Hair follicle dermal papilla cell (primary cell): Measurements from ENCODE around the gene MYO7B. TPM values are rescaled to one million over a fixed set of nuclear protein-coding genes. Genes with fewer than 3 reads are reported as not detected.

Experiments
- total RNA-seq: library from RNA; depleted of rRNA; stranded (reverse); fragments of >200 nt; gene quantifications from 2 replicates; pipeline ENCODE4 v1.2.3, GENCODE V29; 2012

MYO7B gene
- under 0.01 and 0.16 TPM in 2 replicates for total RNA-seq

DNA sequence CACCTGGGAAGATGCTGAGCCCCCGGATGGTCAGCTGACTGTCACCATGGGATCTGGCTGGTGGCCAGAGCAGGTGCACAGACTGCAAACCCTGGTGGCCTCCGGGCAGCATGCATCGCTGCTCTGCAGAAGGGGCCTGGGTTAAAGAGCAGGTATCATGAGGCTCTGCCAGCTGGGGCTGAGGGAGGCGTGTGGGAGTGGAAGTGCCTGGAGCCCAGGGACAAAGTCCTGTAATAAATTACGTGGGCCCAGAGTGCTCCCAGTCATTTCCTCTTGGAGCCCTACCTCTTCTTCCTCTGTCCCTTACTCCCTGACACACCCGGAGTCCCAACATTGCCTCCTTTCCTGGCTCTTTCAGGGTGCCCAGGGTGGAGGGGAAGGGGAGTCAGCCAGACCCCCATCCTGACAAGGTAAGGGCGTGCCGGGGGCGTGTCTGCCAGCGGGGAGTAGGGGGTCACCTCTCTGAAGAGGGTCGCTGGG lies at the start of gene MYO7B:
Gene MYO7B, plus strand, starts transcription at position 262 of the 480 bp plus-strand sequence. CDS start 24,040 bp downstream, outside the sequence.

DNA sequence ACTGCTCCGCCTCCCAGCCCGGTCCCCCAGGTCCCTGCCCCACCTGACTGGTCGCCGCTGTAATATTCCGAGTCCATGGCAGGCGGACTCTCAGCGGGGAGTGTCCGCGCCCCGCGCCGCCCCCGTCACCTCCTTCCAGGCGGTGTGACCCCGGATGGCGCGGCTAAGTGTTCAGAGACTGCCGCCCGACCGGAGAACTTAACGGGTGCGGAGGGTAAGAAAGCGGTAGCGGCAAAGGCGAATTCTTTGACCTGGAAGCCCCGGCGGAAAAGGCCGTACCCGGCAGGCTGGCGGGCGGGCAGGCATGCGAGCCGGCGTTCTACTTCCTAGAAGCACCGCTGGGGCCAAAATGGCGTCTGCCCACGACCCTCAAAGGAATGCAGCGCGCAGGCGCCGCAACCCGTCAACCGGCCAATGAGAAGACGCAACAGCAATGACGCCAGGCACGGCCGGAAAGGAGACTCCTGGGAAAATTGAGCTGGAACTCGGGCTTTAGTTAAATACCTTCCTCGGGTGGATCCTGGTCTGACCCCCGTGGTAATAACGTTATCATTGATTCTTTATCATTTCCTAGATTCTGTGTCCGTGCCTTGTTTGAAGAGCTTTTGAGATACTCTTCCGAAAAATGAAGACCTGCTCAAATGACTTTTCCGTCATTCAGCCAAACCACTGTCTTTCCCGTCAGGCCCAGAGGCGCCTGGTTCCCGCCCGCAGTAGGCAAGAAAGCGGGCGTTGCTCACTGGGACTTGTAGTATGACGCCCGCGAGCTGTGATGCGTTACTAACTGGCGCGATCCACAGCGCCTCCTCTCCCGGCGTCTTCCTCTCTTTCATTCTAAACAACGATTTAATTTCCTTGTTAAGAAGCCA lies 9.1 kb upstream of the MYO7B start, which contains the start of gene IWS1:
Gene IWS1, minus strand, starts transcription at position 358 of the 869 bp plus-strand sequence. Its CDS starts 281 bp downstream, at position 77.

DNA sequence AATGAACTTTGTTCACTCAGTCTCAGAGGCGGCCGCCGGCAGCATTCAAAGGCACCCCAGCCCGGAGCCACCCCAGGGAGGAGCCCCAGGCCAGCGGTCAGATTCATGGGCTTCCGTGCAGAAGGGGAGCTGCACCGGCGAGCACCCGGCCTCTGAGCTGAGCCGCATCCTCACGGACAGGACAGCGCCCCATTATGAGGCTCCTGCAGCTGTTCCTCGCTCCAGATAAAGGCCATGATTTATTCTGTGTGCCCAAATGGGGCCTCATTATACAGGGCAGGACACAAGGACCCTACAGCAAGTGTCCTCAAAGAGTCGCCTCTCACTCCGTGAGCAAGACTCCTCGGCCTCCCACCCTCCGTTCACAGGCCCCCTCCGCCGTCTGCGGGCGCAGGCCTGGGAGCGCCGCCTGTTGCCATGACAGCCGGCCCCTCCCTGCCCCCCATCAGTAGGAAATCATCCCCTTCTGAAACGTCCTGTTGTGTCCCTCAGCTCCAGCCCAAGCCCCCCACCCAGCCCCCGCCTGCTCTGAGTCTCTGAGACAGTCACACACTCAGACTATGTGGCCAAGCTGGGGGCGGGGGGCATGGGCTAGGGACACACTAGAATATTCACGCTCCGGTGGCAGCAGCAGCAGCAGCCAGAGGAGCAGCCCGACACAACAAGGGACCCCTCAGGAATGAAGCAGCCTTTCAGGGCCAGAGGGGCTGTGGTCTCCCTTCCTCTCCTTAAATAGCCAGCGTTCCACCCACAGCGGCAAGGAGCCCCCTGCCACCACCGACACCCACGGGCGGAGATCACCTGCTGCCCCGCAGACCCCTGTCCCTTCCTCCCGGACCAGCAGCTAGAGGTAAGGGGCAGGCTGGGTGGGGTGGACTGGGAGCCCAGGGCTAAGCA lies 110.2 kb downstream of the MYO7B start, which contains the start of gene GPR17:
Gene GPR17, plus strand, starts transcription at position 759 of the 897 bp plus-strand sequence. CDS start 4,583 bp downstream, outside the sequence.

DNA sequence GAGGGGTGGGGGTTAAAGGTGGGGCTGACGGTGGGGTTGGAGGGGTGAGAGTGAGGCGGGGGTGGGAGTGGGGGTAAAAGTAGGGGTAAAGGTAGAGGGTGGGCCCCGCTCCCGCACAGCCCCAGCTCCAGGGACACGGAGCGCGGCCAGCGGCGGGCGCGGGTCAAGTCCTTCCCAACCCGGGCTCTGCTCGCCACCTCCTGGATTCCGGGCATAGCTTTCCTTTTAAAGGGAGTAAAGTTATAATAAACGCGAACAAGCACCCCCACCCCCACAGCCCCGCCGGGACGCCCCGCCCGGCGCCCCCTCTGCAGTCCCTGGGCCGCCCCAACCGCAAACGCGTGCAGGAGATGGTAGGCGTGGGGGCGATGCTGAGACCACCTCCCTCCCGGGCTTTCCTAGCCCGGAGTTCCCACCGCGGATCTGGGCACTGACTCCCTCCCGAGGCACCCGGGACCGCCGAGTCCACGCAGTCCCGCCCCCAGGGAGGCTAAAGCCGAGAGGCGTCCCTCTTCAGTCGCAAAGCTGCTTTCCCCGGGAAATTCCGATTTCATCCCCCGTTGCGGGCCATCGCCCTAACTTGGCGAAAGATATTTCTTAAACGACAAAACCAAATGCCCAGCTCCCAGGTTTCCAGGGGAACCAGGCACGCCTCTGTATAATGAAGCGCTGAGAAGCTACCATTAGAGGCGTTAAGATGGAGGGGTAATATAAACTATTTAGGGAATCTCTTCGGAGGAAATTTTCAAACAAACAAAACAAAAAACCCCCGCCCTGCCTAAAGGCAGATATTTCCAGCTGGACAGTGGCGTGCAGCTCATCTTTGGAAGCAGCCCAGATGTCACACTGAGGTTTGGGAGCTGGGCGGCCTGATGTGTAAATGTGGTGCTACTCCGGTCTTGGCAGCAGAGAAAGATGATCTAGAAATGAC lies 140.1 kb downstream of the MYO7B start, which contains the start of gene LIMS2:
Gene LIMS2, minus strand, starts transcription at position 200 of the 931 bp plus-strand sequence. CDS start 506 bp downstream, outside the sequence.

Other genes with a start within 250 kb of the MYO7B start
- 34.1 and 46.4 TPM in 2 replicates for gene ERCC3, start 241.5 kb upstream of the MYO7B start, total RNA-seq
- gene MAP3K2, start 147.7 kb upstream of the MYO7B start, total RNA-seq, result 63.9 and 73.5 TPM in 2 replicates
- gene PROC, start 117.3 kb upstream of the MYO7B start, total RNA-seq, result not detected in 2 replicates
- 30.1 and 36.2 TPM in 2 replicates for gene IWS1, start 9.2 kb upstream of the MYO7B start, total RNA-seq
- gene GPR17, start 110.5 kb downstream of the MYO7B start, total RNA-seq, result not detected in 2 replicates
- gene LIMS2, start 139.8 kb downstream of the MYO7B start, total RNA-seq, result 11.2 and 16.2 TPM in 2 replicates
- gene SFT2D3, start 165.8 kb downstream of the MYO7B start, total RNA-seq, result 6.6 and 8.3 TPM in 2 replicates